ACHN (cell line): ENCODE measurements around the gene ZNF500.

ENCODE experiments used
- DNase-seq: peaks from one replicate; pipeline ENCODE4 v3.0.0-alpha.2; 2015
- in situ Hi-C: cut with HindIII; loops from 2 replicates; pipeline ENCODE4 v1.10.0; 2017; ENCODE audit warnings: low sequenced_read_pairs, low pct_ligation_motif_present, low pct_unique_long_range_greater_than_20kb

ZNF500 gene

GRCh38 chr16:4728676-4729075, 38.3 kb downstream of the ZNF500 start:
- no peak for DNase-seq
- in situ Hi-C loops = no loop called here

- DNase-seq = no peak
- in situ Hi-C loops = no loop called here
These were observed 40.3 kb downstream of the ZNF500 start for GRCh38 chr16:4726616-4727015.

- in situ Hi-C loops = no loop called here
- no peak for DNase-seq
These were observed 42.2 kb downstream of the ZNF500 start for GRCh38 chr16:4724661-4725270.

- in situ Hi-C loops = no loop called here
- no peak for DNase-seq
These were observed 43.7 kb downstream of the ZNF500 start for GRCh38 chr16:4723071-4723767.

- in situ Hi-C loops = no loop called here
- no peak for DNase-seq
These were observed 48.5 kb downstream of the ZNF500 start for GRCh38 chr16:4718466-4718865.

- in situ Hi-C loops = no loop called here
- no peak for DNase-seq
These were observed 52.0 kb downstream of the ZNF500 start for GRCh38 chr16:4714996-4715395.

- DNase-seq = no peak
- in situ Hi-C loops = no loop called here
These were observed 53.1 kb downstream of the ZNF500 start for GRCh38 chr16:4713663-4714501.

- in situ Hi-C loops = no loop called here
- no peak for DNase-seq
These were observed 57.5 kb downstream of the ZNF500 start for GRCh38 chr16:4709481-4709880.

- no peak for DNase-seq
- in situ Hi-C loops = no loop called here
These were observed 60.1 kb downstream of the ZNF500 start for GRCh38 chr16:4706871-4707270.

- DNase-seq = no peak
- in situ Hi-C loops = no loop called here
These were observed 62.0 kb downstream of the ZNF500 start for GRCh38 chr16:4704913-4705312.

GRCh38 chr16:4704491-4704890, 62.5 kb downstream of the ZNF500 start:
- no peak for DNase-seq
- in situ Hi-C loops = no loop called here

GRCh38 chr16:4703906-4704305, 63.1 kb downstream of the ZNF500 start:
- in situ Hi-C loops = no loop called here
- DNase-seq = no peak

- peak; percentile 27 for DNase-seq
- in situ Hi-C loops = no loop called here
These were observed 64.5 kb downstream of the ZNF500 start for GRCh38 chr16:4702466-4702808.

- DNase-seq = no peak
- in situ Hi-C loops = no loop called here
These were observed 65.0 kb downstream of the ZNF500 start for GRCh38 chr16:4701791-4702465.

- no peak for DNase-seq
- in situ Hi-C loops = no loop called here
These were observed 65.8 kb downstream of the ZNF500 start for GRCh38 chr16:4700997-4701743.

GRCh38 chr16:4700380-4700996, 66.5 kb downstream of the ZNF500 start:
- in situ Hi-C loops = no loop called here
- no peak for DNase-seq

GRCh38 chr16:4699046-4699556, 67.9 kb downstream of the ZNF500 start:
- no peak for DNase-seq
- in situ Hi-C loops = no loop called here
